GM12878 (cell line): ENCODE data around the gene MAN2B2. TPM values are rescaled to one million over a fixed set of nuclear protein-coding genes. Genes with fewer than 3 reads are reported as not detected.

Experiments used
- ATAC-seq: fragments of 200-7000 bp; cut with Tn5 transposase; 3 replicates; pipeline ENCODE4 v1.9.1; 2020; ENCODE audit warnings: mild to moderate bottlenecking, moderate library complexity
- BruUV-seq: library from RNA; stranded (reverse); fragments of 400-500 nt; replicated peaks from 2 replicates; lab custom pipeline; 2021; lab: Mats Ljungman, UMichigan
- CTCF ChIA-PET: fragments of 300-600 bp; sonication (Branson Sonifier 250); formaldehyde crosslinking; extraction: SDS; loops from one replicate; lab custom pipeline; 2021; ENCODE audit warnings: inconsistent platforms; lab: Yijun Ruan, JAX
- POLR2A ChIA-PET: fragments of 350-600 bp; formaldehyde crosslinking; extraction: SDS; loops from one replicate; lab custom pipeline; 2021; ENCODE audit warnings: inconsistent platforms; lab: Charles Lee
- RAD21 ChIA-PET: fragments of 300-600 bp; sonication (Branson Sonifier 250); formaldehyde crosslinking; loops from one replicate; lab custom pipeline; 2023; ENCODE audit warnings: antibody characterized with exemption; ENCODE audit not compliant: unreplicated experiment; lab: Charles Lee
- SMC1A ChIA-PET: fragments of 300-600 bp; sonication (Branson Sonifier 250); formaldehyde crosslinking; loops from one replicate; lab custom pipeline; 2023; ENCODE audit not compliant: unreplicated experiment, uncharacterized antibody; lab: Charles Lee
- DNase-seq: peaks from one replicate; pipeline ENCODE4 v3.0.0-alpha.2; 2011; ENCODE audit warnings: low read depth, low spot score
- FAIRE-seq: peaks from 3 replicates; lab custom pipeline; 2011; peaks lifted over from hg19 to GRCh38; lab: Jason Lieb, UNC
- H2AFZ ChIP-seq: 2 replicates; pipeline ENCODE4 v1.6.0; 2011; ENCODE audit warnings: low read depth, low read length, control low read depth; ENCODE audit not compliant: control insufficient read depth
- H3K27ac ChIP-seq: 2 replicates; pipeline ENCODE4 v1.5.1; 2011; ENCODE audit warnings: control low read depth; ENCODE audit not compliant: control insufficient read depth, insufficient read depth
- H3K27me3 ChIP-seq, 2 experiments: replicated peaks in 1 of 2; 2 replicates each; pipeline versions ENCODE4 v1.6.0 to v1.6.1; 2011; ENCODE audit warnings: low read length in 1 of 2; ENCODE audit not compliant: control insufficient read depth in 2 of 2, insufficient read depth in 2 of 2
- H3K36me3 ChIP-seq, 2 experiments: 2 replicates each; pipeline ENCODE4 v1.5.1; 2011; ENCODE audit warnings: low read length in 1 of 2; ENCODE audit not compliant: control insufficient read depth in 2 of 2, insufficient read depth in 2 of 2
- H3K4me1 ChIP-seq: 2 replicates; pipeline ENCODE4 v1.6.1; 2011; ENCODE audit warnings: mild to moderate bottlenecking, low read length, moderate library complexity, mixed read lengths; ENCODE audit not compliant: control insufficient read depth, insufficient read depth
- H3K4me2 ChIP-seq: 2 replicates; pipeline ENCODE4 v1.6.0; 2011; ENCODE audit warnings: control low read depth; ENCODE audit not compliant: control insufficient read depth, insufficient read depth
- H3K4me3 ChIP-seq: fragments of 200-600 bp; sonication (generic); 2 replicates; pipeline ENCODE4 v1.5.1; 2016
- H3K79me2 ChIP-seq: 2 replicates; pipeline ENCODE4 v1.6.0; 2011; ENCODE audit warnings: low read length; ENCODE audit not compliant: control insufficient read depth, insufficient read depth
- H3K9ac ChIP-seq: 2 replicates; pipeline ENCODE4 v1.8.0; 2011; ENCODE audit warnings: low read length, control low read depth, mixed read lengths; ENCODE audit not compliant: control insufficient read depth, insufficient read depth
- H3K9me3 ChIP-seq: replicated peaks from 3 replicates; pipeline ENCODE4 v1.5.1; 2011; ENCODE audit warnings: mild to moderate bottlenecking, low read length; ENCODE audit not compliant: control insufficient read depth, insufficient read depth
- H4K20me1 ChIP-seq: 2 replicates; pipeline ENCODE4 v1.6.0; 2011; ENCODE audit not compliant: control insufficient read depth, insufficient read depth
- CBX5 ChIP-seq: sonication (generic); IDR thresholded peaks from 2 replicates; pipeline ENCODE4 v1.6.1; 2016; ENCODE audit warnings: low read depth, moderate library complexity, mild to moderate bottlenecking, inconsistent platforms
- CEBPB ChIP-seq, 2 experiments: fragments of 150-350 bp in 1 of 2; IDR thresholded peaks; 2 replicates each; pipeline ENCODE4 v1.6.1; 2012 to 2014; ENCODE audit warnings: low read depth in 2 of 2, low read length in 2 of 2, borderline replicate concordance in 1 of 2, inconsistent platforms in 1 of 2
- E2F4 ChIP-seq: IDR thresholded peaks from 2 replicates; pipeline ENCODE4 v1.6.1; 2012; ENCODE audit warnings: low read depth, low read length, improper control_type of control experiment
- EGR1 ChIP-seq, 2 experiments: IDR thresholded peaks; 1 replicate in 1 of 2; 2 replicates in 1 of 2; pipeline ENCODE4 v1.6.1; 2011 to 2012; ENCODE audit warnings: low read depth in 2 of 2, low read length in 2 of 2, borderline replicate concordance in 1 of 2, mild to moderate bottlenecking in 1 of 2, moderate library complexity in 1 of 2
- HDGF ChIP-seq: fragments of 450-650 bp; IDR thresholded peaks from 2 replicates; pipeline ENCODE4 v1.6.1; 2016; ENCODE audit warnings: antibody characterized with exemption
- HSF1 ChIP-seq: fragments of 150-350 bp; IDR thresholded peaks from 2 replicates; pipeline ENCODE4 v1.6.1; 2014; ENCODE audit warnings: mild to moderate bottlenecking, low read depth, low read length
- KAT2A ChIP-seq: conservative IDR thresholded peaks from 2 replicates; pipeline ENCODE4 v1.6.1; 2011; ENCODE audit warnings: low read depth, low read length; ENCODE audit not compliant: control insufficient read depth
- LARP7 ChIP-seq: fragments of 450-650 bp; IDR thresholded peaks from 2 replicates; pipeline ENCODE4 v1.6.1; 2017; ENCODE audit warnings: mild to moderate bottlenecking
- PKNOX1 ChIP-seq: fragments of 450-650 bp; IDR thresholded peaks from 2 replicates; pipeline ENCODE4 v1.6.1; 2016; ENCODE audit warnings: mild to moderate bottlenecking
- SREBF1 ChIP-seq: IDR thresholded peaks from 2 replicates; pipeline ENCODE4 v1.6.1; 2012; ENCODE audit warnings: mild to moderate bottlenecking, low read length
- USF2 ChIP-seq: IDR thresholded peaks from 2 replicates; pipeline ENCODE4 v1.6.1; 2011; ENCODE audit warnings: low read depth, low read length, improper control_type of control experiment, borderline replicate concordance
- ZSCAN29 ChIP-seq: fragments of 450-650 bp; IDR thresholded peaks from 2 replicates; pipeline ENCODE4 v1.6.1; 2017; ENCODE audit warnings: mild to moderate bottlenecking, moderate library complexity
- WGBS: methylation state at CpG from one replicate; pipeline ENCODE4 v1.1.6; 2016; ENCODE audit warnings: low lambda C conversion rate; ENCODE audit not compliant: insufficient replicate concordance, insufficient coverage; ENCODE audit errors: missing lambda C conversion rate; 5-methylcytosine and 5-hydroxymethylcytosine counted together
- in situ Hi-C: fragments of 300-500 bp; cut with MboI; formaldehyde crosslinking; loops from 9 replicates; pipeline ENCODE4 v1.14.3; 2018; ENCODE audit warnings: mixed read lengths
- intact Hi-C: fragments of 100-400 bp; cut with micrococcal nuclease; formaldehyde crosslinking; loops from one replicate; pipeline ENCODE4 v1.14.2; 2022; ENCODE audit not compliant: unreplicated experiment
- polyA plus RNA-seq, 11 experiments: library from polyadenylated mRNA; depleted of rRNA in 4 of 11; unstranded in 6 of 11; stranded (reverse) in 5 of 11; fragments of >200 nt; fragmentation: Nextera tagmentation in 4 of 11; fragmentation: Illumina TruSeq in 1 of 11; extraction: Ambion mirVana in 4 of 11; extraction: Trizol in 1 of 11; gene quantifications; 1 replicate in 1 of 11; 2 replicates in 10 of 11; pipeline versions ENCODE4 v1.2.1 to v1.2.3, GENCODE V29; 2011 to 2016; ENCODE audit warnings: inconsistent platforms in 2 of 11, missing spikeins in 2 of 11, low read depth in 1 of 11
- total RNA-seq, 4 experiments: library from RNA; depleted of rRNA in 3 of 4; stranded (reverse); fragments of >200 nt in 3 of 4; fragmentation: Illumina TruSeq in 1 of 4; extraction: Trizol in 1 of 4; gene quantifications; 2 replicates each; pipeline versions ENCODE4 v1.2.1 to v1.2.3, GENCODE V29; 2013 to 2021

The MAN2B2 gene
- total and polyA plus RNA-seq, 10 of the 15 experiments (the other 5 are each of a cell fraction or from before 2014, with no cell fraction given) = 0.47 to 14.5 (median 7.0) TPM

GRCh38 chr4:6535329-6535692 lies 39.7 kb upstream of the MAN2B2 start:
- POLR2A ChIA-PET = no interaction called here
- H3K27me3 ChIP-seq = no peaks in the 10 kb centered on the region
- 62% methylated on average over 17 of the region's 17 CpGs for WGBS
- H3K9ac ChIP-seq = no peak overlapping the region
- no peak overlapping the region for H3K4me3 ChIP-seq
- H2AFZ ChIP-seq = no peak overlapping the region
- no peaks in the 10 kb centered on the region for H3K79me2 ChIP-seq
- TF ChIP-seq EGR1 (IDR thresholded peaks at IDR 0.05; ENCODE audit: borderline replicate concordance in 1 of 2, low read depth in 2 of 2, low read length in 2 of 2) (no peak), HDGF (no peak), CBX5 (no peak), E2F4 (no peak)
- TF ChIP-seq, all 136 proteins: peak for 0
- Histone ChIP-seq H3K27ac (no peak overlapping the region), H3K9me3 (no peaks in the 10 kb centered on the region; the same call in 2 of the 3 replicates), H3K36me3 (no peaks in the 10 kb centered on the region), H3K4me1 (no peaks in the 10 kb centered on the region), H4K20me1 (no peaks in the 10 kb centered on the region; the same call in 1 of the 2 replicates), H3K4me2 (no peak overlapping the region)
- ChIA-PET SMC1A (no interaction called here), CTCF (no interaction called here), RAD21 (no interaction called here)
- intact Hi-C loops (no loop called here), in situ Hi-C loops (no loop called here)
- ATAC-seq (no peak), FAIRE-seq (no peak), DNase-seq (no peak)
- BruUV-seq = no TSS peak

- Histone ChIP-seq H4K20me1 (no peaks in the 10 kb centered on the region; the same call in 1 of the 2 replicates), H2AFZ (no peak overlapping the region), H3K27ac (no peak overlapping the region), H3K9ac (no peak overlapping the region), H3K4me3 (no peak overlapping the region), H3K36me3 (no peaks in the 10 kb centered on the region), H3K9me3 (no peaks in the 10 kb centered on the region; the same call in 2 of the 3 replicates), H3K4me2 (no peak overlapping the region), H3K4me1 (no peaks in the 10 kb centered on the region), H3K27me3 (no peaks in the 10 kb centered on the region), H3K79me2 (no peaks in the 10 kb centered on the region)
- 47% methylated on average over 7 of the region's 7 CpGs for WGBS
- FAIRE-seq (no peak), ATAC-seq (no peak), DNase-seq (no peak)
- ChIA-PET CTCF (no interaction called here), POLR2A (no interaction called here), SMC1A (no interaction called here), RAD21 (no interaction called here)
- intact Hi-C loops (no loop called here), in situ Hi-C loops (no loop called here)
- BruUV-seq = no TSS peak
- TF ChIP-seq LARP7 (no peak), USF2 (no peak), PKNOX1 (no peak), SREBF1 (no peak), ZSCAN29 (no peak), CEBPB (IDR thresholded peaks at IDR 0.05; ENCODE audit: borderline replicate concordance in 1 of 2, low read depth in 2 of 2, low read length in 2 of 2) (no peak), E2F4 (no peak), HSF1 (no peak), KAT2A (no peak)
These were observed 39.3 kb upstream of the MAN2B2 start for GRCh38 chr4:6535706-6536105.
